IPS-20b (cell line): Measurements from ENCODE around the gene PFKFB2.
A peak's percentile ranks its signal among the peaks of the same experiment; 100 is the strongest.
"Not testable (repeated sequence)": the region's sequence is repeated elsewhere in the genome, so short reads cannot be mapped to it uniquely, and the experiment has no call there.

Source experiments
- H3K27ac ChIP-seq: one replicate; pipeline ENCODE4 v1.5.1; 2013; ENCODE audit warnings: low read length
- H3K27me3 ChIP-seq: 2 replicates; pipeline ENCODE4 v1.6.1; 2013; ENCODE audit warnings: mild to moderate bottlenecking, low read length, inconsistent platforms; ENCODE audit not compliant: insufficient read depth
- H3K36me3 ChIP-seq: 2 replicates; pipeline ENCODE4 v1.6.1; 2013; ENCODE audit warnings: low read depth, mild to moderate bottlenecking, inconsistent platforms, low read length, moderate library complexity; ENCODE audit not compliant: insufficient read depth
- H3K4me1 ChIP-seq: 2 replicates; pipeline ENCODE4 v1.6.1; 2013; ENCODE audit warnings: mild to moderate bottlenecking, control low read depth, inconsistent platforms, low read length, moderate library complexity; ENCODE audit not compliant: insufficient read depth
- H3K4me3 ChIP-seq: 2 replicates; pipeline ENCODE4 v1.5.1; 2013; ENCODE audit warnings: mild to moderate bottlenecking, low read length, inconsistent platforms
- H3K9ac ChIP-seq: 2 replicates; pipeline ENCODE4 v1.6.1; 2013; ENCODE audit warnings: low read depth, mild to moderate bottlenecking, inconsistent platforms, low read length, moderate library complexity
- H3K9me3 ChIP-seq: 2 replicates; pipeline ENCODE4 v1.6.1; 2013; ENCODE audit warnings: mild to moderate bottlenecking, low read depth, low read length, inconsistent platforms; ENCODE audit not compliant: insufficient read depth

PFKFB2 gene

GRCh38 chr1:207032528-207033017, 20.5 kb upstream of the PFKFB2 start, which contains the start of gene C1orf116:
C1orf116 (minus strand) TSS chr1:207032756; CDS start chr1:207027598, 5,158 bp downstream.
- peak within 1 kb of the TSS; percentile 74; the same call in 1 of the 2 replicates for H3K9ac ChIP-seq
- H3K27me3 ChIP-seq = no peaks in the 10 kb centered on the region; the same call in 1 of the 2 replicates
- H3K36me3 ChIP-seq = no peaks in the 10 kb centered on the region
- no peaks in the 10 kb centered on the region for H3K9me3 ChIP-seq
- H3K27ac ChIP-seq = peak within 1 kb of the TSS; percentile 55
- peak within 1 kb of the TSS; percentile 56; the same call in 1 of the 2 replicates for H3K4me3 ChIP-seq
- H3K4me1 ChIP-seq = peaks cover 18% of the 10 kb centered on the region; the same call in 1 of the 2 replicates

GRCh38 chr1:207033302-207033701, 19.8 kb upstream of the PFKFB2 start:
- Histone ChIP-seq H3K27me3 (no peaks in the 10 kb centered on the region; the same call in 1 of the 2 replicates), H3K4me1 (peaks cover 18% of the 10 kb centered on the region; the same call in 1 of the 2 replicates), H3K27ac (peak overlapping the region; percentile 55), H3K9me3 (no peaks in the 10 kb centered on the region), H3K9ac (peak overlapping the region; percentile 31; the same call in 1 of the 2 replicates), H3K4me3 (0 out of 2 replicates have a peak overlapping the region, but pooled peaks have one; percentile 19), H3K36me3 (no peaks in the 10 kb centered on the region)

- Histone ChIP-seq H3K4me3 (no peak overlapping the region), H3K27ac (no peak overlapping the region), H3K4me1 (peaks cover 18% of the 10 kb centered on the region; the same call in 1 of the 2 replicates), H3K9me3 (no peaks in the 10 kb centered on the region), H3K9ac (no peak overlapping the region), H3K27me3 (no peaks in the 10 kb centered on the region; the same call in 1 of the 2 replicates), H3K36me3 (no peaks in the 10 kb centered on the region)
Observed at GRCh38 chr1:207034208-207034607, 18.9 kb upstream of the PFKFB2 start.

GRCh38 chr1:207034998-207035397, 18.1 kb upstream of the PFKFB2 start:
- H3K27ac ChIP-seq = no peak overlapping the region
- H3K4me1 ChIP-seq = peaks cover 14% of the 10 kb centered on the region; the same call in 1 of the 2 replicates
- no peaks in the 10 kb centered on the region; the same call in 1 of the 2 replicates for H3K27me3 ChIP-seq
- H3K36me3 ChIP-seq = no peaks in the 10 kb centered on the region
- no peak overlapping the region for H3K4me3 ChIP-seq
- no peaks in the 10 kb centered on the region for H3K9me3 ChIP-seq
- H3K9ac ChIP-seq = no peak overlapping the region

GRCh38 chr1:207035877-207036551, 17.1 kb upstream of the PFKFB2 start:
- no peak overlapping the region for H3K9ac ChIP-seq
- no peak overlapping the region for H3K27ac ChIP-seq
- no peaks in the 10 kb centered on the region; the same call in 1 of the 2 replicates for H3K27me3 ChIP-seq
- H3K4me1 ChIP-seq = peaks cover 13% of the 10 kb centered on the region; the same call in 1 of the 2 replicates
- H3K36me3 ChIP-seq = no peaks in the 10 kb centered on the region
- no peaks in the 10 kb centered on the region for H3K9me3 ChIP-seq
- no peak overlapping the region for H3K4me3 ChIP-seq

GRCh38 chr1:207036865-207037264, 16.2 kb upstream of the PFKFB2 start:
- no peaks in the 10 kb centered on the region for H3K9me3 ChIP-seq
- H3K36me3 ChIP-seq = no peaks in the 10 kb centered on the region
- H3K27me3 ChIP-seq = no peaks in the 10 kb centered on the region; the same call in 1 of the 2 replicates
- no peak overlapping the region for H3K9ac ChIP-seq
- H3K4me1 ChIP-seq = peaks cover 12% of the 10 kb centered on the region; the same call in 1 of the 2 replicates
- H3K4me3 ChIP-seq = no peak overlapping the region
- no peak overlapping the region for H3K27ac ChIP-seq

- H3K27ac ChIP-seq = no peak overlapping the region
- no peak overlapping the region for H3K9ac ChIP-seq
- H3K4me1 ChIP-seq = no peaks in the 10 kb centered on the region
- no peaks in the 10 kb centered on the region for H3K9me3 ChIP-seq
- no peaks in the 10 kb centered on the region for H3K36me3 ChIP-seq
- H3K4me3 ChIP-seq = no peak overlapping the region
- H3K27me3 ChIP-seq = no peaks in the 10 kb centered on the region; the same call in 1 of the 2 replicates
Observed at GRCh38 chr1:207039380-207040180, 13.5 kb upstream of the PFKFB2 start.

- Histone ChIP-seq H3K9me3 (no peaks in the 10 kb centered on the region), H3K27ac (no peak overlapping the region), H3K9ac (no peak overlapping the region), H3K27me3 (no peaks in the 10 kb centered on the region; the same call in 1 of the 2 replicates), H3K4me3 (no peak overlapping the region), H3K36me3 (peaks cover 4% of the 10 kb centered on the region; the same call in 1 of the 2 replicates), H3K4me1 (no peaks in the 10 kb centered on the region)
Observed at GRCh38 chr1:207040181-207040533, 12.9 kb upstream of the PFKFB2 start.

- not testable (repeated sequence) for H3K9me3 ChIP-seq, H3K4me3 ChIP-seq, H3K4me1 ChIP-seq, H3K27ac ChIP-seq, H3K9ac ChIP-seq, H3K27me3 ChIP-seq
- peaks cover 16% of the 10 kb centered on the region for H3K36me3 ChIP-seq
Observed at GRCh38 chr1:207041397-207041796, 11.7 kb upstream of the PFKFB2 start.

- no peak overlapping the region for H3K4me3 ChIP-seq
- H3K4me1 ChIP-seq = peaks cover 6% of the 10 kb centered on the region; the same call in 1 of the 2 replicates
- H3K9ac ChIP-seq = no peak overlapping the region
- H3K27ac ChIP-seq = no peak overlapping the region
- H3K9me3 ChIP-seq = no peaks in the 10 kb centered on the region
- no peaks in the 10 kb centered on the region for H3K27me3 ChIP-seq
- H3K36me3 ChIP-seq = peaks cover 49% of the 10 kb centered on the region
Observed at GRCh38 chr1:207045453-207045852, 7.6 kb upstream of the PFKFB2 start.

GRCh38 chr1:207047505-207047904, 5.6 kb upstream of the PFKFB2 start:
- Histone ChIP-seq H3K4me1 (peaks cover 14% of the 10 kb centered on the region; the same call in 1 of the 2 replicates), H3K9me3 (no peaks in the 10 kb centered on the region), H3K27ac (no peak overlapping the region), H3K9ac (no peak overlapping the region), H3K27me3 (no peaks in the 10 kb centered on the region), H3K36me3 (peaks cover 49% of the 10 kb centered on the region), H3K4me3 (0 out of 2 replicates have a peak overlapping the region, but pooled peaks have one; percentile 16)
